ENCODE data around the gene FH. TPM values are rescaled to one million over a fixed set of nuclear protein-coding genes. Genes with fewer than 3 reads are reported as not detected.

The FH gene
- total RNA-seq, 5 donors from 2014 or later (not counting 1 experiment from before 2014, with no cell fraction given) = 14.6 to 32.7 (median 28.2) TPM

DNA sequence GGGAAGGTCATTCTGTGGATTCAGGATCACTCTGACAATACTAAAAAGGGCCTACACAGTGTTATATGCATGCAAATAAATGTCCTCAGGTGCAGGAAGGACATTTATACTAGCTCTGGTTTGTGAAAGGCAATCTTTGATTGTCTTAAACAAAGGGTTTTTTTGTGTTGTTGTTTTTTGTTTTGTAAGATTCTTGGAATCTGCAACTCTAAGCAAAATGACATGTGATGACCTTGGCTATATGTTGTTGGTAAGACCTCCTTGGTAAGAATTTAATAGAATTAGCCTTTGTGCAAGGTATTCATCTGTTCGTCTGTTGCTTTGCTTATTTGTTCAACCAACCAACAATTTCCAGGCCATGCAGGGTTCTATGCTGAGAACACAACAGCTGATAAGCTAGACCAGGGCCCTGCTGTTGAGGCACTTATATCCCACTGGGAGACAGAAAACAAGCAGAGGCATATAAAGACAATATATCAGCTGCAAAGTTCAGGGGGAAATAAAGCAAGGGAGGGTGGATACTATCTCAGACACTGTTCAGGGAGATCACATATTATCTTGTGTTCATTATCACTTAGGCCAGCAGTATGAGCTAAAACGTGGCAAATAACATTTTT, 60.3 kb downstream of the FH start:
- H3K4me1 ChIP-seq (ENCODE audit: control insufficient read depth in 1 of 2, extremely low read depth in 1 of 2, insufficient read depth in 2 of 2, low read length in 2 of 2) = no peaks in the 10 kb centered on the region
- no peak overlapping the region for H3K4me3 ChIP-seq (ENCODE audit: control insufficient read depth in 1 of 2, extremely low read depth in 1 of 2, low read length in 1 of 2)
- POLR2A ChIA-PET = no interaction called here
- Mint-ChIP-seq H3K9me3 (no peaks in the 10 kb centered on the region), H3K27ac (no peak overlapping the region), H3K27me3 (peaks cover 0 to 22% of the 10 kb centered on the region in 2 donors), H3K4me1 (no peaks in the 10 kb centered on the region), H3K4me3 (no peak overlapping the region), H3K36me3 (no peaks in the 10 kb centered on the region)
- no peaks in the 10 kb centered on the region for H3K36me3 ChIP-seq (ENCODE audit: control insufficient read depth in 2 of 2, extremely low read depth in 1 of 2, insufficient read depth in 1 of 2, low read length in 1 of 2)
- CTCF ChIA-PET = no interaction called here
- DNase-seq (no peak), ATAC-seq (replicated peaks in 1 of 4) (no peak)
- H3K9me3 ChIP-seq = no peaks in the 10 kb centered on the region
- H3K27me3 ChIP-seq (replicated peaks in 1 of 2; ENCODE audit: control insufficient read depth in 2 of 2, extremely low read depth in 1 of 2, insufficient read depth in 2 of 2, low read length in 1 of 2) = peaks cover 0 to 3% of the 10 kb centered on the region in 2 experiments
- no CpG with 5 or more reads among the region's 2 CpGs for WGBS (ENCODE audit: insufficient coverage)
- no peak overlapping the region for H3K27ac ChIP-seq (ENCODE audit: low read length)

DNA sequence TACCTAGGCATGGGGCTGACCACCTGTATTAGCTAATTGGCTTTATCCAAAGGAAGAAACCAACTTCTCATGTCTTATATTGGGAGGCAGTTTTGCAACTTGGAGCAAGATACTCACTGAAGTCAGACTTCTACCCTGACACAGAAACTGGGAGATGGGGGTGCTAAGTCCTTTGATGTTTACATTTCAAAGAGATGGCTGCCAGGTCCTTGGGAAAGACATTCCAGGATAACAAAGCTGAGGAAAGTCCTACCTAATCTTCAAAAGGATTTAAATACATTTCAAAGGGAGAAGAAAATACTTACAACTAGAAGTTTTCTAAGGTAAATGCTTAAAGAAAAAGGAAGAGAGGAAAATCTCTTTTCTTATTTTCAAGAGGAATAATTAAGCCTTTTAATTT, 62.1 kb downstream of the FH start:
- Histone ChIP-seq H3K27ac (ENCODE audit: low read length) (no peak overlapping the region), H3K27me3 (replicated peaks in 1 of 2; ENCODE audit: control insufficient read depth in 2 of 2, extremely low read depth in 1 of 2, insufficient read depth in 2 of 2, low read length in 1 of 2) (peaks cover 0 to 3% of the 10 kb centered on the region in 2 experiments), H3K36me3 (ENCODE audit: control insufficient read depth in 2 of 2, extremely low read depth in 1 of 2, insufficient read depth in 1 of 2, low read length in 1 of 2) (no peaks in the 10 kb centered on the region), H3K4me1 (ENCODE audit: control insufficient read depth in 1 of 2, extremely low read depth in 1 of 2, insufficient read depth in 2 of 2, low read length in 2 of 2) (no peaks in the 10 kb centered on the region), H3K4me3 (ENCODE audit: control insufficient read depth in 1 of 2, extremely low read depth in 1 of 2, low read length in 1 of 2) (no peak overlapping the region), H3K9me3 (no peaks in the 10 kb centered on the region)
- ChIA-PET POLR2A (no interaction called here), CTCF (no interaction called here)
- Mint-ChIP-seq H3K36me3 (no peaks in the 10 kb centered on the region), H3K4me1 (no peaks in the 10 kb centered on the region), H3K27me3 (peaks cover 0 to 25% of the 10 kb centered on the region in 2 donors), H3K4me3 (no peak overlapping the region), H3K27ac (no peak overlapping the region), H3K9me3 (no peaks in the 10 kb centered on the region)
- no peak for DNase-seq
- ATAC-seq (replicated peaks in 1 of 4) = no peak

DNA sequence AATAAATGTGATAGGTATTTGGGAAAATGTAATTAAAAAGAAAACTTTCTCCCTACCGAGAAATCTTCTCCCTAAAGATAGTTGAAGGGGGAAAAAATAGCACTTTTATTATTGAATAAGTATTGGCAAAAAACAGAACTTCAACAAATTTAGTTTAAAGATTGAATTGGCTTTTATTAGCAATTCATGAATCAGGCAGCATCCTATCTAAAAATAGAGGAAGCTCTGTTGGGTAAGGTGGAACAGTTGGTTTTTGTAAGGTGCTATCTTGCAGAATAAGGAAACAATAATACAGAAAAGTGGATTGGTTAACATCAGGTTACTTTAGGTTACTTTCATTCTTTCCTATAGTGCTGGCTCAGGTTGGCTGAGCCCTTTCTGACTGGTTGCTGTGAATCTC, 62.8 kb downstream of the FH start:
- ATAC-seq (replicated peaks in 1 of 4) = no peak

DNA sequence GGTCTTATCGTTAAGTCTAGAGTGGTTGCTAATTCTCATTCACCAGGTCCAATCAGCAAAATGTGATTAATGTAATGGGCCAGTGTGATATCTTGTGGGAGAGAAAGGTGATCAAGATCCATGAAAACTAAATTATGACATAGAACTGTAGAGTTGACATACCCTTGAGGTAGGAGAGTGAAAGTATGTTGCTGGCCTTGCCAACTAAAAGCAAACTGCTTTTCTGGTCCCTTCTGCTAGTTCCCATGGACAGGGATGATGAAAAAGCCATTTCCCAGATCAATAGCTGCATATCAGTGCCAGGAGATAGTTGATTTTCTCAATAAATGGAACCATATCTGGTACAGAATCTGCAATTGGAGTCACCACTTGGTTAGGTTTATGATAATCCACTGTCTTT, 65.8 kb downstream of the FH start:
- DNase-seq (no peak), ATAC-seq (replicated peaks in 1 of 4) (no peak)
- H3K36me3 ChIP-seq (ENCODE audit: control insufficient read depth in 2 of 2, extremely low read depth in 1 of 2, insufficient read depth in 1 of 2, low read length in 1 of 2) = no peaks in the 10 kb centered on the region
- H3K27ac ChIP-seq (ENCODE audit: low read length) = no peak overlapping the region
- Mint-ChIP-seq H3K27ac (no peak overlapping the region), H3K4me3 (no peak overlapping the region), H3K27me3 (peaks cover 0 to 17% of the 10 kb centered on the region in 2 donors), H3K36me3 (no peaks in the 10 kb centered on the region), H3K4me1 (no peaks in the 10 kb centered on the region), H3K9me3 (peaks cover 0 to 4% (median 0%) of the 10 kb centered on the region in 3 donors)
- WGBS (ENCODE audit: insufficient coverage) = no CpG with 5 or more reads among the region's 1 CpG
- ChIA-PET POLR2A (no interaction called here), CTCF (no interaction called here)
- no peaks in the 10 kb centered on the region for H3K9me3 ChIP-seq
- H3K4me3 ChIP-seq (ENCODE audit: control insufficient read depth in 1 of 2, extremely low read depth in 1 of 2, low read length in 1 of 2) = no peak overlapping the region
- no peaks in the 10 kb centered on the region for H3K4me1 ChIP-seq (ENCODE audit: control insufficient read depth in 1 of 2, extremely low read depth in 1 of 2, insufficient read depth in 2 of 2, low read length in 2 of 2)
- H3K27me3 ChIP-seq (replicated peaks in 1 of 2; ENCODE audit: control insufficient read depth in 2 of 2, extremely low read depth in 1 of 2, insufficient read depth in 2 of 2, low read length in 1 of 2) = peaks cover 0 to 3% of the 10 kb centered on the region in 2 experiments

More for the DNA sequence above, 62.8 kb downstream of the FH start:
- Mint-ChIP-seq H3K4me3 (no peak overlapping the region), H3K4me1 (no peaks in the 10 kb centered on the region), H3K9me3 (no peaks in the 10 kb centered on the region), H3K27ac (no peak overlapping the region), H3K27me3 (peaks cover 0 to 25% of the 10 kb centered on the region in 2 donors), H3K36me3 (no peaks in the 10 kb centered on the region)
- Histone ChIP-seq H3K36me3 (ENCODE audit: control insufficient read depth in 2 of 2, extremely low read depth in 1 of 2, insufficient read depth in 1 of 2, low read length in 1 of 2) (no peaks in the 10 kb centered on the region), H3K4me3 (ENCODE audit: control insufficient read depth in 1 of 2, extremely low read depth in 1 of 2, low read length in 1 of 2) (no peak overlapping the region), H3K27me3 (replicated peaks in 1 of 2; ENCODE audit: control insufficient read depth in 2 of 2, extremely low read depth in 1 of 2, insufficient read depth in 2 of 2, low read length in 1 of 2) (peaks cover 0 to 3% of the 10 kb centered on the region in 2 experiments), H3K4me1 (ENCODE audit: control insufficient read depth in 1 of 2, extremely low read depth in 1 of 2, insufficient read depth in 2 of 2, low read length in 2 of 2) (no peaks in the 10 kb centered on the region), H3K9me3 (no peaks in the 10 kb centered on the region), H3K27ac (ENCODE audit: low read length) (no peak overlapping the region)
- DNase-seq = no peak
- ChIA-PET CTCF (no interaction called here), POLR2A (no interaction called here)
- no CpG with 5 or more reads among the region's 1 CpG for WGBS (ENCODE audit: insufficient coverage)

DNA sequence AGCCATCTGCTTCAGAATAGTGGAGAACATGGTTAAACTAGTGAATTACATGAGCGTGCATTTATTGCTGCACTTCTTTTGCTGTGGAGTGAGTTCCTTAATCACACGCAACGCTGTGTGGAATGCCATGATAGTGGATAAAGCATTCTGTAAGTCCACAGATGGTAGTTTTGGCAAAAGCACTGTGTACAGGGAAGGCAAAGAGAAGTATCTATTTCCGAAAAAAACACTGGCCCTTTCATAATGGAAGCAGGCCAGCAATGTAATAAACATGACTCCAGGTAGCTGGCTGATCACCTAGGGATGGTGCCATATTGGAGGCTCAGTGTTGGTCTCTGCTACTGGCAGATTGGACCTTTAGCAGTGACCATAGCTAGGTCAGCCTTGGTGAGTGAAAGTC, 67.6 kb downstream of the FH start:
- H3K4me1 Mint-ChIP-seq = no peaks in the 10 kb centered on the region
- H3K9me3 ChIP-seq = no peaks in the 10 kb centered on the region
- H3K4me1 ChIP-seq (ENCODE audit: control insufficient read depth in 1 of 2, extremely low read depth in 1 of 2, insufficient read depth in 2 of 2, low read length in 2 of 2) = no peaks in the 10 kb centered on the region
- H3K9me3 Mint-ChIP-seq = peaks cover 0 to 4% (median 0%) of the 10 kb centered on the region in 3 donors
- H3K36me3 ChIP-seq (ENCODE audit: control insufficient read depth in 2 of 2, extremely low read depth in 1 of 2, insufficient read depth in 1 of 2, low read length in 1 of 2) = no peaks in the 10 kb centered on the region
- ATAC-seq (replicated peaks in 1 of 4) = no peak
- no peak overlapping the region for H3K4me3 ChIP-seq (ENCODE audit: control insufficient read depth in 1 of 2, extremely low read depth in 1 of 2, low read length in 1 of 2)
- H3K27ac ChIP-seq (ENCODE audit: low read length) = no peak overlapping the region
- H3K36me3 Mint-ChIP-seq = no peaks in the 10 kb centered on the region
- H3K27me3 Mint-ChIP-seq = peaks cover 0 to 17% of the 10 kb centered on the region in 2 donors
- WGBS (ENCODE audit: insufficient coverage) = 79% methylated on average over 4 of the region's 4 CpGs
- ChIA-PET POLR2A (interaction anchor here in 1 of 2 donors (0.6 kb wide), 1 partner anchor 875 kb away, joined by 4 read pairs; no protein-coding TSS in a partner anchor), CTCF (no interaction called here)
- H3K27ac Mint-ChIP-seq = no peak overlapping the region
- no peak overlapping the region for H3K4me3 Mint-ChIP-seq
- no peak for DNase-seq
- H3K27me3 ChIP-seq (replicated peaks in 1 of 2; ENCODE audit: control insufficient read depth in 2 of 2, extremely low read depth in 1 of 2, insufficient read depth in 2 of 2, low read length in 1 of 2) = no peaks in the 10 kb centered on the region

Other genes with a start within 250 kb of the FH start
- not detected for gene RGS7, start 162.6 kb downstream of the FH start, total RNA-seq
- gene KMO, start 12.6 kb upstream of the FH start, total RNA-seq = 1 to 10 TPM in 2 of 5 donors, under 1 TPM in 3; 0.32 to 2.0 (median 0.89) TPM
- 10 to 100 TPM in 4 of 5 donors, 1 to 10 TPM in 1; 6.5 to 15.8 (median 12.4) TPM for gene CHML, start 120.6 kb upstream of the FH start, total RNA-seq
- 1 to 10 TPM; 4.1 to 8.8 (median 7.3) TPM for gene OPN3, start 120.6 kb upstream of the FH start, total RNA-seq
- under 1 TPM in 4 of 5 donors, not detected in 1; 0.13 to 0.48 (median 0.26) TPM for gene WDR64, start 132.5 kb upstream of the FH start, total RNA-seq

All from T-cell (primary cell).